Calu3 (cell line): Measurements from ENCODE around the gene MS4A4E. TPM values are rescaled to one million over a fixed set of nuclear protein-coding genes. Genes with fewer than 3 reads are reported as not detected.
"Not testable (repeated sequence)": the region's sequence is repeated elsewhere in the genome, so short reads cannot be mapped to it uniquely, and the experiment has no call there.

Source experiments
- BruUV-seq: library from RNA; stranded (reverse); fragments of 400-500 nt; replicated peaks from 2 replicates; lab custom pipeline; 2021; lab: Mats Ljungman, UMichigan
- CTCF ChIA-PET: fragments of 300-600 bp; sonication (Branson Sonifier 250); formaldehyde crosslinking; loops from one replicate; lab custom pipeline; 2022; ENCODE audit warnings: antibody characterized with exemption; lab: Charles Lee
- DNase-seq: peaks from one replicate; pipeline ENCODE4 v3.0.0; 2022
- H3K27ac Mint-ChIP-seq: one replicate; pipeline ENCODE4 v1.8.0; 2022; ENCODE audit warnings: mixed read lengths; ENCODE audit not compliant: unreplicated experiment
- H3K27me3 Mint-ChIP-seq: one replicate; pipeline ENCODE4 v1.8.0; 2022; ENCODE audit warnings: mixed read lengths; ENCODE audit not compliant: unreplicated experiment
- H3K36me3 Mint-ChIP-seq: one replicate; pipeline ENCODE4 v1.8.0; 2022; ENCODE audit warnings: mild to moderate bottlenecking, moderate library complexity, mixed read lengths; ENCODE audit not compliant: insufficient read depth, unreplicated experiment
- H3K4me1 Mint-ChIP-seq: one replicate; pipeline ENCODE4 v1.8.0; 2022; ENCODE audit warnings: mild to moderate bottlenecking, low read depth, mixed read lengths; ENCODE audit not compliant: unreplicated experiment
- H3K4me3 Mint-ChIP-seq: one replicate; pipeline ENCODE4 v1.8.0; 2022; ENCODE audit warnings: mild to moderate bottlenecking, low read depth, moderate library complexity, mixed read lengths; ENCODE audit not compliant: unreplicated experiment
- H3K9me3 Mint-ChIP-seq: one replicate; pipeline ENCODE4 v1.8.0; 2022; ENCODE audit warnings: low read depth, mixed read lengths; ENCODE audit not compliant: unreplicated experiment
- intact Hi-C: fragments of 100-400 bp; cut with micrococcal nuclease; formaldehyde crosslinking; loops from one replicate; pipeline ENCODE4 v1.10.0; 2022; ENCODE audit not compliant: unreplicated experiment
- microRNA-seq: library from miRNA; unstranded; fragments of <30 nt; microRNA quantifications from one replicate; pipeline ENCODE4 v1.2.0, GENCODE V29; 2022
- total RNA-seq: library from RNA; stranded (reverse); gene quantifications from 2 replicates; pipeline ENCODE4 v1.2.3, GENCODE V29; 2022
- TF ChIP-seq, protein P1 (sequence below): fragments of 200-600 bp; IDR thresholded peaks from one replicate; pipeline ENCODE4 v1.8.0; 2022; ENCODE audit warnings: antibody characterized with exemption; ENCODE audit not compliant: unreplicated experiment

Gene MS4A4E
- total RNA-seq, 1 experiment from 2014 or later: not detected

DNA sequence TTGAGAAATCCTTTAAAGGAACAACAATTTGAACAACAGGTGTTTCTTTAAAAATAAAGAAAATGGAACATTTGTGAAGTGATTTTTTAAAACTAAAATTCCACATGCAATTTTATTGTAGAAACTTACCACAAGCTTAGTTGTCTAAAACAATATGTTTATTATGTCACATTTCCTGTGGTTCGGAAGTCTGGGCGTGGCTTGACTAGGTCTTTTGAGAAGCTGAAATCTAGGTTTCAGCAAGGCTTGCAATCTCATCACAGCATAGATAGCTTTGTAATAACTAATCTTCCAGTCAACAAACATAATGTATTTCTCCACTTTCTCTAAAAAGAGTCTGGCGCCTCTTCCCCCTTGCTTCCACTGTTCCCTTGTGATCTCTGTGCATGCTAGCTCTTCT lies 87.0 kb downstream of the MS4A4E start:
- CTCF ChIA-PET: interaction anchor here (0.5 to 1.1 kb wide), 2 partner anchors 95 to 120 kb away, joined by 3 to 4 read pairs; no protein-coding TSS in a partner anchor
- no peaks in the 10 kb centered on the region for H3K27me3 Mint-ChIP-seq

DNA sequence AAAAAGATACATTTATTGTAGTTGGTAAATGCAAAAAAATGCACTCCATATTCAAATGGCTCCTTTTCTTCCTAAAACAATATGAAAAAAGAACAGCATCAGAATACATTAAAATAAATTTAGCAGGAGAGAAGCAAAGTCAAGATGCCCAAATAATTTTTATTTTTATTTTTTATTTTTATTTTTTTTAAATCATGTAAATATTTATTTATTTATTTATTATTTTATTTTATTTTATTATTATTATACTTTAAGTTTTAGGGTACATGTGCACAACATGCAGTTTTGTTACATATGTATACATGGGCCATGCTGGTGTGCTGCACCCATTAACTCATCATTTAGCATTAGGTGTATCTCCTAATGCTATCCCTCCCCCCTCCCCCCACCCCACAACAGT lies 90.2 kb downstream of the MS4A4E start:
- intact Hi-C loops, CTCF ChIA-PET: not testable (repeated sequence)

More for the DNA sequence above, 87.0 kb downstream of the MS4A4E start:
- Mint-ChIP-seq H3K36me3 (no peaks in the 10 kb centered on the region), H3K27ac (no peak overlapping the region), H3K4me1 (peaks cover 8% of the 10 kb centered on the region), H3K9me3 (no peaks in the 10 kb centered on the region), H3K4me3 (no peak overlapping the region)
- TF ChIP-seq, protein P1, sequence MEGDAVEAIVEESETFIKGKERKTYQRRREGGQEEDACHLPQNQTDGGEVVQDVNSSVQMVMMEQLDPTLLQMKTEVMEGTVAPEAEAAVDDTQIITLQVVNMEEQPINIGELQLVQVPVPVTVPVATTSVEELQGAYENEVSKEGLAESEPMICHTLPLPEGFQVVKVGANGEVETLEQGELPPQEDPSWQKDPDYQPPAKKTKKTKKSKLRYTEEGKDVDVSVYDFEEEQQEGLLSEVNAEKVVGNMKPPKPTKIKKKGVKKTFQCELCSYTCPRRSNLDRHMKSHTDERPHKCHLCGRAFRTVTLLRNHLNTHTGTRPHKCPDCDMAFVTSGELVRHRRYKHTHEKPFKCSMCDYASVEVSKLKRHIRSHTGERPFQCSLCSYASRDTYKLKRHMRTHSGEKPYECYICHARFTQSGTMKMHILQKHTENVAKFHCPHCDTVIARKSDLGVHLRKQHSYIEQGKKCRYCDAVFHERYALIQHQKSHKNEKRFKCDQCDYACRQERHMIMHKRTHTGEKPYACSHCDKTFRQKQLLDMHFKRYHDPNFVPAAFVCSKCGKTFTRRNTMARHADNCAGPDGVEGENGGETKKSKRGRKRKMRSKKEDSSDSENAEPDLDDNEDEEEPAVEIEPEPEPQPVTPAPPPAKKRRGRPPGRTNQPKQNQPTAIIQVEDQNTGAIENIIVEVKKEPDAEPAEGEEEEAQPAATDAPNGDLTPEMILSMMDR: no peak
- DNase-seq: no peak
- intact Hi-C loops: no loop called here
- BruUV-seq: no TSS peak

DNA sequence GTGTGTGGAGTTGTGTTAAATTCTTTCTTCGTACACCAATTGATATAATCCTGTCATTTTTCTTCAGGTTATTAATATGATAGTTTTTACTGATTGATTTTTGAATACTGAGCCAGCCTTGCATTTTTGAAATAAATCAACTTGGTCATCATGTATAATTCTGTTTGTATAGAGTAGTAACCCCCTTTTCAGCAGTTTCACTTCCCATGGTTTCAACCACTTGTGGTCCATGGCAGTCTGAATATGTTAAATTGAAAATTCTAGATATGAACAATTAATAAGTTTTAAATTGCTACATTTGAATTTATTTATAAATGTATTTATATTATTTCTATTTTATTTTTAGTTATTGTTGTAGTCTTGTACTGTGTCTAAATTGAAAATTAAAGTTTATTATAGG lies 92.7 kb downstream of the MS4A4E start:
- H3K9me3 Mint-ChIP-seq: no peaks in the 10 kb centered on the region
- intact Hi-C loops: no loop called here
- TF ChIP-seq, protein P1: no peak
- H3K4me3 Mint-ChIP-seq: no peak overlapping the region
- no peak for DNase-seq
- CTCF ChIA-PET: no interaction called here
- H3K4me1 Mint-ChIP-seq: no peaks in the 10 kb centered on the region
- no peaks in the 10 kb centered on the region for H3K27me3 Mint-ChIP-seq
- BruUV-seq: no TSS peak
- H3K36me3 Mint-ChIP-seq: no peaks in the 10 kb centered on the region
- no peak overlapping the region for H3K27ac Mint-ChIP-seq

More for the DNA sequence above, 90.2 kb downstream of the MS4A4E start:
- not testable (repeated sequence) for BruUV-seq, H3K4me3 Mint-ChIP-seq, H3K4me1 Mint-ChIP-seq, H3K9me3 Mint-ChIP-seq, H3K27ac Mint-ChIP-seq, H3K36me3 Mint-ChIP-seq, H3K27me3 Mint-ChIP-seq, DNase-seq

Small RNA genes lying within 50 kb of the gene (microRNA-seq; reads per million reads assigned to microRNA genes)
- not detected for gene MIR6503

Other genes starting within 250 kb of the MS4A4E start
- not detected in 2 replicates for gene OOSP4B, start 226.0 kb downstream of the MS4A4E start, total RNA-seq
- gene OOSP2, start 202.7 kb downstream of the MS4A4E start, total RNA-seq: not detected in 2 replicates
- gene MS4A3, start 186.5 kb downstream of the MS4A4E start, total RNA-seq: not detected in 2 replicates
- not detected in 2 replicates for gene MS4A2, start 154.5 kb downstream of the MS4A4E start, total RNA-seq
- gene MS4A6A, start 60.1 kb downstream of the MS4A4E start, total RNA-seq: not detected in 2 replicates
- gene MS4A4A, start 37.5 kb upstream of the MS4A4E start, total RNA-seq: not detected in 2 replicates
- not detected in 2 replicates for gene MS4A6E, start 84.1 kb upstream of the MS4A4E start, total RNA-seq
- gene MS4A7, start 135.4 kb upstream of the MS4A4E start, total RNA-seq: not detected in 2 replicates
- not detected in 2 replicates for gene MS4A14, start 153.3 kb upstream of the MS4A4E start, total RNA-seq
- gene MS4A5, start 186.4 kb upstream of the MS4A4E start, total RNA-seq: not detected in 2 replicates
- not detected in 2 replicates for gene MS4A1, start 212.7 kb upstream of the MS4A4E start, total RNA-seq
- gene MS4A12, start 249.6 kb upstream of the MS4A4E start, total RNA-seq: not detected in 2 replicates